ENCODE results near the gene B4GALT3.
A peak's percentile ranks its signal among the peaks of the same experiment; 100 is the strongest.

The B4GALT3 gene

GRCh38 chr1:161195171-161195570 lies 17.9 kb upstream of the B4GALT3 start:
- H3K4me1 ChIP-seq: peaks cover 32% of the 10 kb centered on the region
- no peaks in the 10 kb centered on the region for H3K36me3 ChIP-seq
- H3K4me3 ChIP-seq (ENCODE audit: low read depth, low read length): no peak overlapping the region
- H3K9me3 ChIP-seq: no peaks in the 10 kb centered on the region
- DNase-seq: no peak
- no peaks in the 10 kb centered on the region for H3K27me3 ChIP-seq
- TF ChIP-seq, protein P1, sequence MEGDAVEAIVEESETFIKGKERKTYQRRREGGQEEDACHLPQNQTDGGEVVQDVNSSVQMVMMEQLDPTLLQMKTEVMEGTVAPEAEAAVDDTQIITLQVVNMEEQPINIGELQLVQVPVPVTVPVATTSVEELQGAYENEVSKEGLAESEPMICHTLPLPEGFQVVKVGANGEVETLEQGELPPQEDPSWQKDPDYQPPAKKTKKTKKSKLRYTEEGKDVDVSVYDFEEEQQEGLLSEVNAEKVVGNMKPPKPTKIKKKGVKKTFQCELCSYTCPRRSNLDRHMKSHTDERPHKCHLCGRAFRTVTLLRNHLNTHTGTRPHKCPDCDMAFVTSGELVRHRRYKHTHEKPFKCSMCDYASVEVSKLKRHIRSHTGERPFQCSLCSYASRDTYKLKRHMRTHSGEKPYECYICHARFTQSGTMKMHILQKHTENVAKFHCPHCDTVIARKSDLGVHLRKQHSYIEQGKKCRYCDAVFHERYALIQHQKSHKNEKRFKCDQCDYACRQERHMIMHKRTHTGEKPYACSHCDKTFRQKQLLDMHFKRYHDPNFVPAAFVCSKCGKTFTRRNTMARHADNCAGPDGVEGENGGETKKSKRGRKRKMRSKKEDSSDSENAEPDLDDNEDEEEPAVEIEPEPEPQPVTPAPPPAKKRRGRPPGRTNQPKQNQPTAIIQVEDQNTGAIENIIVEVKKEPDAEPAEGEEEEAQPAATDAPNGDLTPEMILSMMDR (IDR thresholded peaks at IDR 0.05; ENCODE audit: low read depth, low read length): no peak

GRCh38 chr1:161193561-161194235 lies 16.4 kb upstream of the B4GALT3 start:
- Histone ChIP-seq H3K36me3 (no peaks in the 10 kb centered on the region), H3K27me3 (no peaks in the 10 kb centered on the region), H3K4me1 (peaks cover 25% of the 10 kb centered on the region), H3K4me3 (ENCODE audit: low read depth, low read length) (no peak overlapping the region), H3K9me3 (no peaks in the 10 kb centered on the region)
- TF ChIP-seq, protein P1 (IDR thresholded peaks at IDR 0.05; ENCODE audit: low read depth, low read length): no peak
- no peak for DNase-seq

DNA sequence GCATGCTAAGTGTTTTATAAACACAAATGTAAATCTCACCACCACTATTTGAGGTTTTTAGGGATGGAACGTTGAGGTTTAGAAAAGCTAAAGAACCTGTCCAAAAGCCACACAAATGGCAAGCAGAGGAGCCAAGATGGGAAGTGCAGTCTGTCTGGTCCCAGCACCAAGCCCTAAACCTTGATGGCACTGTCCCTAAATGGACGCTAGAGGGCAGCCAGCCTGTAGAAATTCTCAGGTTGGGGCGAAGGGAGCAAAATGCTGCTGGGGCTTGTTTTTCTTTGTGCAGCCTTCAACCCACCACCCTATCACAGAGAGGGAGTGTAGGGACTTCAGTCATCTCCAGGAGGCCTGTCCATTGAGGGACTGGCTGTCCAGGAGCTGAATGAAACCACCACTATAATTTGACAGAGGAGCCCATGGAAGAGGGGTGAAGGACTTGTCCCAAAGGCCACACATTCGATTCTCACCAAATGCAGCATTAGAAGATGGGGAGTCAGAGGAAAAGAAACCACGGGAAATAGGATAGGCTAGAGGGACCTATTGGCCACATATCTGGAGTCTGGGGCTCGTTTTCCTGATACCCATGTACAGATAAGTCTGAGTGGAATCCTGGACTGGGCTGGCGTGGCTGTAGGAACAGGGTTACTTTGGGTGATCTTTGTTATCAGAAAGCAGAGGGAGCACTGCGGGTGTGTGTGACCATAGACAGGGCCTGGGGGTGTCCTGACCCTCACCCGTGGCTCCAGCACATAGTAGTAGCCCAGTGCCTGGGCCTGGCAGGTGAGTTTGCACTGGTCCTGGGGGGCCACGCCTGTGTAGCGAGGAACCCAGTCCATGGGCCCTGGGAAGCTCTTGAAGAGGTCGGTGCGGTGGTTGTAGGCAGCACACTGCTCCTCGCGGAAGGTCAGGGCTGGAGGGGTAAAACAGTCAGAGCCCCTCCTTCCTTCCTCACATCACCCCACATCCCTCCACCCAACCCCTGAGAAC lies 15.5 kb upstream of the B4GALT3 start:
- peak; percentile 74 for DNase-seq
- TF ChIP-seq, protein P1 (IDR thresholded peaks at IDR 0.05; ENCODE audit: low read depth, low read length): peak; percentile 95
- Histone ChIP-seq H3K9me3 (no peaks in the 10 kb centered on the region), H3K4me1 (peaks cover 16% of the 10 kb centered on the region), H3K36me3 (no peaks in the 10 kb centered on the region), H3K4me3 (ENCODE audit: low read depth, low read length) (no peak overlapping the region), H3K27me3 (no peaks in the 10 kb centered on the region)

DNA sequence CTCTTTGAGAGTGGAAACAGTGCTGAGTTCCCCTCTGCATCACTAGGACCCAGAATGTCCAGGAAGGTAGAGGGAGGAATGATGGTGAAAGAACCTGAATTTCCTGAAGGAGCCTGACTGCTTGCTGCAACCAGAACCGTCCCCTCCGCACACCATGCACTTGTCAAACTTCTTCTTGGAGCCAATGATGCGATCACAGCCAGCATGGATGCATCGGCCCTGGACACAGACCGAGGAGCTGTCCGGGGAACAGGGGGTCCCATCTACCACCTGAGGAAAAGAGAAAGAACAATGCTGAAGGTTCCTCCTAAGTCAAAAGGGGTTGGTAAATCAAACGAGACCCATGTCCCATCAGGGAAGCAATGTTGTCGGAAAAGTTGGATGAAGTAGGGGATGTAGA lies 14.7 kb upstream of the B4GALT3 start:
- H3K36me3 ChIP-seq: no peaks in the 10 kb centered on the region
- no peaks in the 10 kb centered on the region for H3K9me3 ChIP-seq
- no peak overlapping the region for H3K4me3 ChIP-seq (ENCODE audit: low read depth, low read length)
- no peak for DNase-seq
- TF ChIP-seq, protein P1 (IDR thresholded peaks at IDR 0.05; ENCODE audit: low read depth, low read length): no peak
- peaks cover 11% of the 10 kb centered on the region for H3K4me1 ChIP-seq
- no peaks in the 10 kb centered on the region for H3K27me3 ChIP-seq

- DNase-seq: peak; percentile 37
- Histone ChIP-seq H3K36me3 (no peaks in the 10 kb centered on the region), H3K4me1 (peaks cover 5% of the 10 kb centered on the region; the same call in 1 of the 2 replicates), H3K4me3 (ENCODE audit: low read depth, low read length) (no peak overlapping the region), H3K27me3 (no peaks in the 10 kb centered on the region), H3K9me3 (no peaks in the 10 kb centered on the region)
- TF ChIP-seq, protein P1 (IDR thresholded peaks at IDR 0.05; ENCODE audit: low read depth, low read length): no peak
Observed at GRCh38 chr1:161190962-161191521, 13.7 kb upstream of the B4GALT3 start.

Data from BE2C (cell line).